DLD1 (cell line): ENCODE data around the gene BCL11B.

Experiments
- in situ Hi-C: cut with HindIII; loops from 2 replicates; pipeline ENCODE4 v1.10.0; 2017; ENCODE audit warnings: low sequenced_read_pairs

The BCL11B gene

DNA sequence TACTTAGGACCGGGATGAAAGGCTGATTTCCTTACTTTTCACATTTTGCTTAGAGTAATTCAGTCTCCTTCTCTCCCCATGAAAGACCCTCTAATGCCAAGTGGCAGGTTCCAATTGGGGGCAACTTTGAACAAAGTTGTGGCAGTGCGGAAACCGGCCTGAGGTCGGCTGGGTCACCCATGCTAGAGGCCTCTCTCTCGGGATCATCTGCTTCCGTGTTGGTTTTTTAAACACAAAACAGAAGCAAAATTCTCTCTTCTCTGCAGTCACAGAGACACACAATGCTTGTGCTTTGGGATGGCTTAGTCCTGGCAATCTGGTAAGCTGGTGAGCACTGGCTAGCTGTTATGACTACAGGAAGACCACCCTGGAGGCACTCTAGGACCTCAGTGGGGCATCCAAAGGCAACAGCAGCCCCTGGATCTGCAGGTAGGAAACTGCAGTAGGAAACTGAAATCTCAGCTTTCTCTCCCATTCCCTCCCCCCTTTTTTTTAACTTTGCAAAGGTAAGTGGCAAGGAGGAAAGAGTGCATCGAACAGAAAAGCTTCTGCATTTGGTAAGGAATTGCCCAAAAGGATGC lies 102.1 kb downstream of the BCL11B start:
- in situ Hi-C loops, result loop anchor here (10.0 kb wide), 1 partner anchor 385 kb away; no protein-coding TSS in a partner anchor

DNA sequence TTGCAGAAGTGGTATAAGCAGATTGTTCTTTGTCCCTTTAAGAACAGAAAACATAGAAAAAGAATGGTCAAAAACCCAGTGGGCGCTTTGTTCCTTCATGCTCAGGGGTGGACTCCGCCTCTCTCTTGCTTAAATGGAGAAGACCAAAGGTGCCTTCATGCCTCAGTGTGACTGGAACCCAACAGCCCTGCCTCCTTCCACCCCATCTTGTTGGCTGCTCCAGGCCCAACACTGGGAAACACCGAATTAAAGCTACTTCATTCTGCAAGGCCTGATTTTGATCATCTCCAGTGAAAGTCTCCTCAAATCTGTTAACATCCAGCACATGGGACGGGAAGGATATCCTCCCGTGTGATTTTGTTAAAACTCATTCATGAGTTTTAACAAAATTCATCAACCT lies 103.7 kb downstream of the BCL11B start:
- in situ Hi-C loops, result no loop called here

DNA sequence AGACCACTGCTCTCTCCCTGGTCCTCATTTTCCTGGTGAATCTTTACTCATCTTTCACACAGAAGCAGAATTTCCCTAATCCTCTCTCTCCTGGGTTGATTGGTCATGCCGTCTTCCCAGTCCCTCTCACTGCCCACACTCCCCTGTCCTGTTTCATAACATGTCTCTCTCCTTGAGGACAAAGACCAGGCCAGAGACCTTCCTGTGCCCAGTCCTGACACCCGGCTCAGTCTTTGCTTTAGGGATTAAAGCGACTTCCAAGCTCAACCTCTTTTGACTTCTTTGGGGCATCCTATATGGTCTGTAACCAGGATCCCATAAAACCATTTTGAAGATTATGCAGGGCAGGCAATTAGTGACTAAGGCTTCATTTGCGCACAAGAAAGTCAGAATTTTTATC lies 105.5 kb downstream of the BCL11B start:
- in situ Hi-C loops, result no loop called here

DNA sequence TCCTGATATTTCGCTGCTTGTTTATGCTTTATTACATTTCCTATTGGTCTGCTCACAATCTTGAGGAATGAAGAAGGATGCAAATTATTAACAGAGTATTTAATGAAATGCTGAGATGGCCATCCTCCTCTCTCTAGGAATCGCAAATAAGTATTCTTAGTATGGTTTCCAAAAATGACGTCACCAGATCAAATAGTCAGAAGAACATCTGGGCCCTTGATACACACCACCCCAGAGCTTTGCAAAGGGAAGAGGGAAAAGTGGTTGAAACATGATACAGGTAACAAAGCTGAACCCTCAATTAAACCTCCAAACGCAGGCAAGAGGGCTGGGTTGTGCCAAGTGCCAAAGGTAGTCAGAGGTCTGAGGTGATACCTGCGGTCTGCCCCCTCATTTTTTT lies 107.3 kb downstream of the BCL11B start:
- in situ Hi-C loops, result no loop called here

DNA sequence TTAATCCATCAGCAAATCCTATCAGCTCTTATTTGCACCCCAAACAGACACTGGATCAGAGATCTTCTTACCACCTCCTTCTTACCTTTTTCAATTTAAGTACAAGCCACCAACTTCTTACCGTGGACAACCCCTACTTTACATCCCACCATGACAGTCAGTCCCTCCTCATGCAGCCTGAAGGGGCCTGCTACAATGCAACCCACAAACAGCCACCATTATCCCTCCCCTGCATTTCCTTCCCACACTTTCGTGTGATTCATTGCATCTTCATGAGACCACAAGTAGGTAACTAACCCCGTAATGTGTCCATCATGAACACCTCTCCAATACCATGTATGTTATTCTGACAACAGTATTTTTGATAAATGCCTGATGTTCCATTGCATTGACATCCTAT lies 108.6 kb downstream of the BCL11B start:
- in situ Hi-C loops, result no loop called here

DNA sequence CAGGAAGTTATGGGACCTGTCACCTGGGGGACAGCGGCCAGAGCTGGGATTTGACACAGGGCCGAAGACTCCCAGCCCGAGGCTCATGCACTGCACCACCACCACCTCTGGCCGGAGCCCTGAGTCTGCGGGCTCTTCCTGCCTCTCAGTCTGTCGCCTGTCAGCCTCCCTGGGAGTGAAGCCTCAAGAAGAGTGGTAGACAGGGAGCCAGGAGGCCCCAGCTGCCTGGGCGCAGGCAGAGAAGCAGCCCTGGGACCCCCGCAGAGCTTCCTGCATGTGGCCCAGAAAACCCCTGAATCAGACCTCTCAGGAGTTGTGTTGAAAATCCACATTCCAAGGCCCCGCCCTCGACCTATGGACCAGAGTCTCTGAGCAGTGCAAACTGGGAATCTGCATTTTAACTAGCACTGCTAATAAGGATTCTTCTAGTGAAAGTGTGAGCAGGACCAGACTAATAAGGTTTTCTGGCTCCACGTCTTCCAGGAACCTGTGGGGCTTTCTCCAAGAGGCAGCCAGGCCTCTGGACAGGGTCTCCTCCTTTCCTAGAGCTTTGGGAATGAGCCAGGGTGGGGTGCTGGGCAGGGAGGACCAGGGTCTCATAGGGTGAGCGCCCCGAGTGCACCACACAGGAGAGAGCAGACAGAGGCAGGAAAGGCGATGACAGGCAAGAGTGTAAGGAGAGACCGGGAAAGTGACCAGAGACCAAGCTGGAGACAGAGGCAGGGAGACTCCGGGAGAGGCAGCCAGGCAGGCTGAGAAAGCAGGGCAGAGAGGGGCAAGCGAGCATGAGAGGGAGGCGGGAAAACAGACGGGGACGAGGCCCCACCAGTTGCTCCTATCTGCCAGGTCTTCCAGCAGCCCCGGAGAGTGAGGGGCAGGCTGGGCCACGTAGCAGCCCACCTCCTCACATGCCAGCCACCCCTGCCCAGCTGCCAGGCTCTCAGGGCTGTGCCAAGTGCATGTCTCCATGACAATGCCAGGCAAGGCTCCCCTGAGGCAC lies 112.4 kb downstream of the BCL11B start:
- in situ Hi-C loops, result no loop called here

DNA sequence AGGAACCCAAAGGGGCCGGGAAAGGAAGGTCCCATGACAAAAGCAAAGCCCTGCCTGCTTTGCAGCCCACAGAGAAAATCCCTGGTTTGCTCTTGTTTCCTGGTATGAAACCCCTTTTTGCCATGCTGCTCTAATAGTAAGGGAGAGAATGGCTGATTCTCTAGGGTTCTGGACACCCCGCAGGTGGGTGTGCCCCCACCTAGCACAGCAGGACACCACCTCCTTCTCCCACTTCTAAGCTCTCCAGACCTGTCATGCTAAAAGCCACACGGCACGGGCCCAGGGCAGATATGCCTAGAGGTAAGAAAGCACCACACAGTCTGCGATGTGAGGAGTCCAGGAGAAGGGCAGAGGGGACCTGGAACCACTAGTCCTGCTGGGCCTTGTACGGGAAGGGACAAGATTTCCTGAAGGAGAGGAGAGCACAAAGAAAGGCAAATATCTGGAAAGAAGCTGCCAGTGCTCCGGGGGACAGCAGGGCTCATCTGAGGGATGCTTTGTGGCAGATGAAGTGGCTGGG lies 113.3 kb downstream of the BCL11B start:
- in situ Hi-C loops, result no loop called here

DNA sequence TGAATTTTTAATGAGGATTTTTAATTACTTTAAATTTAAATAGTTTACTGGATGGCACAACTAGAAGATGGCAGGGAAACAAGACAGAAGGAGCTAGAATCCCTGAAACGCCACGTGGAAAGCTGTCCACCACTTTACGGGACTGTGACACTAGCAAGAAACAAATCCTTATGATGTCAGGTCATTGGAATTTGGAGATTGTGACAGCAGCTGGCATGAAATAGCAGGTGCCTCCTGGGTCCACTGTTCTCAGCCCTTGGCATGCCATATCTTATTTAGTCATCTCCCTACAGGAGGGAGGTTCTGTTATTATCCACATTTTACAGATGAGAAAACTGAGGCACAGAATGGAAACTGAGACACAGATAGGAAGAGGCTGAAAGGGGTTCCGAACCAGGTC lies 113.8 kb downstream of the BCL11B start:
- in situ Hi-C loops, result no loop called here

DNA sequence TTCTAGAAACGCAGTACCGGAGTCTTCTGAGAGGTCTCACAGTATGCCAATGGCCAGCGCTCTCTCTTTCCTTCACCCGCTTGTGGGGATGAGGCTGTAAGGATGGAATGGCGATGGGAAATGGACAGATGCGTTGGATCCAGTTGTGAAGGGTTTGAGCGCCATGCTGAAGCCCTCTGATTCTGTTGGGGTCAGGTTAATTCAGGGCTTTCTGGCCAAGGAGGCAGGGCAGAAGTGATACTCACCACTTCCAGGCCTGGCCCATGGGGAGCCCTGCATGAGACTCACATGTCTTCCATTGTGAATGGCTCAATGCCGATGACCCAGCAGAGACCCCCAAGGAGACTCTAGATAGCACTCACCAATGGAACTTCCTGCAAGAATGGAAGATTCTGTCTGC lies 114.3 kb downstream of the BCL11B start:
- in situ Hi-C loops, result no loop called here

DNA sequence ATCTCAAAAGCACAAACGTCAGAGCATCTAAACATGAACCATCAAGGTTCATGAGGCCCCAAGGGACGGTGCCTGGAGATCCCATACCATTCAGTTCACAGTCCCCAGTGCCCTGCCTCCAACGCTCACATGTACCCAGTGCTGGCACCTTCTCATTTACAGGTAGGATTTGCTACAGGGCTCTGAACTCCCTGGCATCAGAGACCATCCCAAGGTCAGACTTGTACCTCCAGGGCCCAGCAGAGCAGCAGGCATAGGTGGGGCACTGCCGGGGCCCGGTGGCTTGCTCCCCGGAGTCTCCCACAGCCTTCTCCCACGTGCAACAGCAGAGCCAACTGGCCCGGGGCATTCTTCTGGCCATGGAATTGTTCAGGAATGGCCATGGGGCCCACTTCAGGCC lies 114.8 kb downstream of the BCL11B start:
- in situ Hi-C loops, result no loop called here

DNA sequence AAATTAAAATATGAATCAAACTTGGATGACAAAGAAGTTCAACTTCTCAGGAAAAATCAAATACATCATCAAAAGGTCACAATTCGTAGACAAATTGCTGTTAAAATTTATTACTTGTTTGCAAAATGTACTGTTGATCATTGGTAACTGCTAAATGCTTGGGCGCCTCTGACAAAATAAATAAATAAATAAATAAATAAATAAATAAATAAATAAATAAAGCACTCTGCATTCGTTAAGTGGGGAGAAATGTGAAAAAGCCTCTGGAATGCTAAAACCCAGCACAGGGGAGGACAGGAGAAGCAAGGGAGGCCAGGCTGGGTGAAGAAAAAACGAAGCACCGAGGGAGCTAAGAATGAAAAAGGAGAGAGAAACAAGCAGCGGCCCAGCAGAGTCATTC lies 115.2 kb downstream of the BCL11B start:
- in situ Hi-C loops, result no loop called here

DNA sequence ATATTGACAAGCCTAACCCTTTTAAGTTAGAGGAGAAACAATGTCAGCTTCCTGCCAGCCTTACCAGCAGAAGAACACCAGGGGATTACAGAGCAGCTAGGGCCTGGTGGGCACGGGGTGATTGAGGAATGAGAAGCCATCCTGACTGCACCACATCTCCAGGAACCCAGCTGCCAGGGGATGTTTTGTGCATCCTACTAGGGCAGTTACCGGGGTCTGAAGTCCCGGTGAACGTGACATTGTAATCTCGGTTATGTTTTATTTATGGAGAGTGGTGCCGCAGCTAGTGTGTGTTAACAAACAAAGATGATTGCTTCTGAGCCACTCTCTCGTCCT lies 115.9 kb downstream of the BCL11B start:
- in situ Hi-C loops, result no loop called here

DNA sequence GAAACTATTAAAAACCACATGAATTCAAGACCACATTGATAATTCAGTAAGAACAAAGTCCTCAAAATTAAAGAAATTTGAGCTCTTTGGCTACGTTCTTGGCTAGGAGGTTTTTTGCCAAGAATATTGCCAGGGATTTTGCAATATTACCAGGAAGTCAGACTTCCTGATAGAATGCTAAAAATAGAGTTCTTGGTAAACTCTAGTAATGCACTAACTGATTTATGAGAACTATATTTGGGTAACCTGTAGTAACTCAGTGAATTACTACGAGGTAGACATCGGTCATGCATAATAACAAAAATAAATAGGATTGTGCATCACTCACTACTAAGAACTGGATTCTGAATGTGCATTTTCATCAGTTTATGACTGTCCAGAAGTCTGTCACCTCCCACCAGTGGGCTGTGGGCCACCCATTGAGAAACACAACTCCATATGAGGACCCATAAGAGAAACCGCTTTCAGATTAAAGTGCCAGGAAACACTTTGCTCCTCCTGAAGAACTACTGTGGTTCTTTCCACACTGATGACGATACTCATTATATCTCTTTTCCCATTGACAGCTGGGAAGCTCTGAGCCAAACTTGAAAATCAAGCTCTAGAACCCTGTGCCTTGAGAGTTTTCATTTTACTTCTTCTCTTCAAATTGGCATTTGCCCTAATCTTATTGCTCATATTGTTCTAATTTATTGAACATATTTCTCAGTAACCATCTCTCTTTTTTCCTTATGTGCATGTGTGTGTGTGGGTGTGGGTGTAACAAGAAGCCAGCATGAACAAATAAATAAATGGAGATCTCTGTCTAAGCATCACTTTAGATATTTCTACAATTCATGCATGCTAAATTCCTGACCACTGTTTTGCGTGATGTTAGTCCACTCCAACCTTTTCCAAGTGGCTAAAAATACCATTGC lies 116.6 kb downstream of the BCL11B start:
- in situ Hi-C loops, result no loop called here

DNA sequence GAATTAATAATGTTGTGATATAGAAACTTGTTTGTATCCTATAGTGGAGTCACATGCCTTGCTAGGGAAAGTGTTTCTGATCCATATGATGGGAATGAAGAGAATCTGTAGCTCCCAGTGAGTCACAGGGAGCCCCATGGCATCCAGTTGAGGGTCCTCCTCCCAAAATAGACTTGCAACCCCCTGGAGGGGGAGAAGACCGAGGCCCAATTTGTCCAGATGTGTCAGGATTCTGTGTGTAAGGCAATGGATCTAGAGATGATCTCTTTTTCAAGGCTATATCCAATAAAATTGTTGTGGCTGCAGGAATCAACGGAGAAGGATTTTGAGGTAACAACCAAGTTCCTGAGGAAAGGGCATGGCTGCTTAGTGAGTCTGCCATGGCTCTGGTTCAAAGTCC lies 121.8 kb downstream of the BCL11B start:
- in situ Hi-C loops, result no loop called here

DNA sequence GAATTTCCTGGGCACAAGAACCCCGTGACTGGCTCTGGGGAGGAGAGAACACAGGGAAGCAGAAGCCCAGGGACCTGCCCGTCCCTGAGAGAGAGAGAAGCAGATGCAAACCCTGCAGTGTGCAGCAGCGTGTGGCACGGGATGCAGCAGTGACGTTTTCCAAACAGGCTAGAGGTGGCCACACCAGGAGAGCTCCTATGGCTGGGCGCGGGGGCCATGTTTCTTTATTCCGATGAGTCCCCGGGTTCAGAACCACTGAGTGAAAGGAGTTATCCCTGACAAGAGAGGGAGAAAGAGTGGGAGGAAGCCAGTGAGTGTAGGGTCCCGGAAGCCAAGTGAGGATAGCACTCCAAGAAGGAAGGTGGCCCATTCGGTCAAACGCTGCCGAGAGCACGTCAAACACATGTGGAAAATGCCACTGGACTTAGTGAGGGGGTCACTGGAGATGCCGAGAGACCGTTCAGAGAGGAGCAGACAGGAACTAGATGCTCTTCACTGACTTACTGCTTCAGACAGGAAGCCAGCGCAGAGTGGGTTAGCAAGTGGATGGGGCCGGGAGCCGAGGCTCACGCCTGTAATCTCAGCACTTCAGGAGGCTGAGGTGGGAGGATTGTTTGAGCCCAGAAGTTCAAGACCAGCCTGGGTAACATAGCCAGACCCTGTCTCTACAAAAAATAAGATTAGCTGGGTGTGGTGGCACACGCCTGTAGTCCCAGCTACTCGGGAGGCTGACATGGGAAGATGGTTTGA lies 123.0 kb downstream of the BCL11B start:
- in situ Hi-C loops, result no loop called here

DNA sequence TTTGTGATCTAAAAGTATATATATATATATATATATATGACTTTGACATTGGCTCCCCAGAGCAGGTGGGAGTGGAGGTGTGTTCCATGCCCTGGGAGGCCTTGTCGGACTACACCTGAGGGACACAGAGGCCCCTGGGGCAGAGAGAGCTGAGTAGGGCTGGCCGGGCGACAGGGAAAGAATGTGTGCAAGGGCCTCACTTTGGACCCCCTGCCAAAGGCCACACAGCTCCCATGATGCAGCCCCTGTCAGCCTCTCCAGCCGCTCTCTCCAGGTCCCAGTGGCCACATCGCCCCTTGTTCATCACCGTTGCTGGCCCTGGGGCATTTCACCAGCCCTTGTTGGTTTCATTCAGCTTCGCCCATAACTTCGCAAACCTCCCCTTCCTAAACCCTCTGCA lies 123.9 kb downstream of the BCL11B start:
- in situ Hi-C loops, result no loop called here

DNA sequence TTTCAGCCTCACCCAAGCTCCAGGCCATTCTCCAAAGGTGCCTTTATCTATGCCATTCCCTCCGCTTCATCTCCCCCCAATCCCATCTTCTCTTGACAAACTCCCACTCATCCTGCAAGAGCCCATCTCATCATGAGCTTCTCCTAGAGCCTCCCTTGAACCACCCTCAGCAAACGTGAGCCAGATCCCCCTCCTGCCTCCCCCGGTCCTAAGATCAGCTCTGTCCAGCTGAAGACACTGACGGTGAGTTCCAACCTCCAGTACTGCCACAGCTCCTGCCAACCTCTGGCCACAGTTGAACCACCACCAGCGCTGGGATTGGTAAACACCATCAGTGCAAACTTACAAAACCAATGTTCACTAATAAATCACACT lies 124.6 kb downstream of the BCL11B start:
- in situ Hi-C loops, result no loop called here

DNA sequence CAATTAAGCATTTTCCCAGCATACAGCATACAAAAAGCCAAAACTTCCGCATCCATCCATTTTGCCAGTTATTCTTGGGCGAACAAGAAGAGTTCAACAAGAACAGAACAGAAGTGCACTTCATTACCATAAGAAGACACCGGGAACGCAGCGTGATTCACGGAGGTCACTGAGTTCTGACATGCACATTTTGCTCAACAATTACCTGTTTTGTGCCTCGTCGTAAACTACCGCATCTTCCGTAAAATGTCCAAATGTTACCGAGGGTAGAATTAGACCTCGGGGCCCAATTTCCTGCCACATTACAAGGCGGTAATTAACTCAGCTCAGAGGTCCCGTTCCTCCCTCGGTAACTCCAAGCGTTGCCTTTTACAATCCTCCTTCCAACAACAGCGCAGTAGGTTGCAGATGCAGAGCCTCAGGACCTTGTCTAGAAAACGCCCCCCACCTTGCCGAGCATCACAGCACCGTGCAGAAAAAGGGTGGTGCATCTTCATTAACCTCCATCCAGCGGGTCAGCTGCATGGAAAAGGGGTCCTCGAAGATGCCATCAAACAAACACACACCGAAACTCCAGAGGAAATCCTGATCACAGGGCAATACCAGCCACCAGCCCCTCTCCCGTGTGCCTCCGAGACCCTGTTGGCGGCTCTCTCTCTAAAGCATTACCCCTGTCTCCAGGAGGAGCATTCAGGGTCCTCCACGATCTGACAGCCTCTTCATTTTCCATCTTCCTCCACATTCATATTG lies 125.2 kb downstream of the BCL11B start:
- in situ Hi-C loops, result no loop called here

DNA sequence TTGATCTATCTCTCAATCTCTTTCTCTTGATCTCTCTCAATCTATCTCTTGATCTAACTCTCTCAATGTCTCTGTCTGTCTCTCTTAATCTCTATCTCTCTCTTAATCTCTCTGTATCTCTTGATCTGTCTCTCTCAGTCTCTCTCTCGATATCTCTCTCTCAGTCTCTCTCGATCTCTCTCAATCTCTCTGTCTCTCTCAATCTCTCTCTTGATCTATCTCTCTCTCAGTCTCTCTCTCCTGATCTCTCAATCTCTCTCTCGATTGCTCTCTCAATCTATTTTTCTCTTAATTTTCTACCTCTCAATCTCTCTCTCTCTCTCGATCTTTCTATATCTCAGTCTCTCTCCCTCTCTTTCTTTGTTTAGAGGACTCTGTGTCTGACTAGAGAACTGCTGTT lies 126.7 kb downstream of the BCL11B start:
- in situ Hi-C loops, result no loop called here

DNA sequence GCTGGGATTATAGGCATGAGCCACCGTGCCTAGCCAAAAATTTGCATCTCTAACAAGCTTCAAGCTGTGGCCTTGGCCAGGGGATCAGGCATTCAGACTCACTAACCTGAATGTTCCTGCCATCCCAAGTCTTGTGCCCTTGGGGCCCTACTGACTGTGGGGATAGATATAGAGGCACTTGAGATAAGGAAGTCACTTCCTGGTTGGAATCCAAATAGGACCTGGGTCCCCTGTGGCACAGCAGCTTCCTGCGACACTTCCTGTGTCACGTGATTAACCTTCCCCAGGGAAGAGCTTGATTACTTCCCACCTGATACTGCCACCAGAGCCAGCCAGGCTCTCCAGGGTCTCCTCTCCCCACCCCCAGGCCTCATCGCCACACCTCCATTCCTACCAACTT lies 128.2 kb downstream of the BCL11B start:
- in situ Hi-C loops, result no loop called here
